Measurements from ENCODE around the gene ESYT2.

ESYT2 gene

GRCh38 chr7:158685693-158686092, 143.6 kb downstream of the ESYT2 start:
- Histone ChIP-seq H3K36me3 (ENCODE audit: control insufficient read depth, insufficient read depth, low read length) (peaks cover 45% of the 10 kb centered on the region), H3K4me3 (ENCODE audit: insufficient read depth, low read depth, low read length) (no peak overlapping the region), H3K27me3 (ENCODE audit: control insufficient read depth, insufficient read depth, low read length, poor library complexity, severe bottlenecking) (no peaks in the 10 kb centered on the region), H3K9me3 (ENCODE audit: control insufficient read depth, low read length) (no peaks in the 10 kb centered on the region), H3K4me1 (ENCODE audit: control insufficient read depth, insufficient read depth, low read length) (no peaks in the 10 kb centered on the region), H3K27ac (ENCODE audit: insufficient read depth, low read depth, low read length, poor library complexity, severe bottlenecking) (no peak overlapping the region)
- 98% methylated on average over 4 of the region's 4 CpGs for WGBS, 2 experiments

- no peak overlapping the region for H3K4me3 ChIP-seq (ENCODE audit: insufficient read depth, low read depth, low read length)
- H3K36me3 ChIP-seq (ENCODE audit: control insufficient read depth, insufficient read depth, low read length): peaks cover 43% of the 10 kb centered on the region
- no peaks in the 10 kb centered on the region for H3K27me3 ChIP-seq (ENCODE audit: control insufficient read depth, insufficient read depth, low read length, poor library complexity, severe bottlenecking)
- H3K4me1 ChIP-seq (ENCODE audit: control insufficient read depth, insufficient read depth, low read length): no peaks in the 10 kb centered on the region
- H3K9me3 ChIP-seq (ENCODE audit: control insufficient read depth, low read length): no peaks in the 10 kb centered on the region
- H3K27ac ChIP-seq (ENCODE audit: insufficient read depth, low read depth, low read length, poor library complexity, severe bottlenecking): no peak overlapping the region
- WGBS, 2 experiments: 93 to 95% methylated on average over 1 of the region's 1 CpG
Measured at GRCh38 chr7:158684329-158684728, 145.0 kb downstream of the ESYT2 start.

- H3K27ac ChIP-seq (ENCODE audit: insufficient read depth, low read depth, low read length, poor library complexity, severe bottlenecking): no peak overlapping the region
- H3K36me3 ChIP-seq (ENCODE audit: control insufficient read depth, insufficient read depth, low read length): peaks cover 43% of the 10 kb centered on the region
- H3K4me3 ChIP-seq (ENCODE audit: insufficient read depth, low read depth, low read length): no peak overlapping the region
- H3K9me3 ChIP-seq (ENCODE audit: control insufficient read depth, low read length): no peaks in the 10 kb centered on the region
- 92 to 95% methylated on average over 2 of the region's 2 CpGs for WGBS, 2 experiments
- H3K27me3 ChIP-seq (ENCODE audit: control insufficient read depth, insufficient read depth, low read length, poor library complexity, severe bottlenecking): no peaks in the 10 kb centered on the region
- H3K4me1 ChIP-seq (ENCODE audit: control insufficient read depth, insufficient read depth, low read length): no peaks in the 10 kb centered on the region
Measured at GRCh38 chr7:158683541-158683940, 145.8 kb downstream of the ESYT2 start.

- Histone ChIP-seq H3K4me1 (ENCODE audit: control insufficient read depth, insufficient read depth, low read length) (no peaks in the 10 kb centered on the region), H3K27ac (ENCODE audit: insufficient read depth, low read depth, low read length, poor library complexity, severe bottlenecking) (no peak overlapping the region), H3K4me3 (ENCODE audit: insufficient read depth, low read depth, low read length) (no peak overlapping the region), H3K9me3 (ENCODE audit: control insufficient read depth, low read length) (no peaks in the 10 kb centered on the region), H3K36me3 (ENCODE audit: control insufficient read depth, insufficient read depth, low read length) (peaks cover 32% of the 10 kb centered on the region), H3K27me3 (ENCODE audit: control insufficient read depth, insufficient read depth, low read length, poor library complexity, severe bottlenecking) (no peaks in the 10 kb centered on the region)
Measured at GRCh38 chr7:158682456-158682855, 146.9 kb downstream of the ESYT2 start.
